Common myeloid progenitor, CD34-positive (primary cell): ENCODE measurements around the gene TRABD2A.
A peak's percentile ranks its signal among the peaks of the same experiment; 100 is the strongest.

Source experiments
- CTCF ChIA-PET: fragments of 350-600 bp; sonication (Branson Sonifier 250); formaldehyde crosslinking; loops from one replicate; lab custom pipeline; 2021; ENCODE audit warnings: antibody characterized with exemption; lab: Charles Lee
- POLR2A ChIA-PET: fragments of 350-600 bp; sonication (Branson Sonifier 250); formaldehyde crosslinking; loops from one replicate; lab custom pipeline; 2021; ENCODE audit warnings: antibody characterized with exemption; lab: Charles Lee
- DNase-seq, 3 donors: peaks; one replicate each; pipeline versions ENCODE4 v3.0.0 to v3.0.0-alpha.2; 2013
- H3K27ac ChIP-seq, 2 experiments: 1 replicate in 1 of 2; 2 replicates in 1 of 2; pipeline ENCODE4 v1.7.0; 2013; ENCODE audit warnings: inconsistent platforms in 2 of 2, low read length in 2 of 2, mild to moderate bottlenecking in 2 of 2, low read depth in 1 of 2, moderate library complexity in 1 of 2; ENCODE audit not compliant: severe bottlenecking in 2 of 2, insufficient read depth in 1 of 2, poor library complexity in 1 of 2
- H3K27me3 ChIP-seq, 5 experiments: replicated peaks in 2 of 5; 1 replicate in 3 of 5; 2 replicates in 2 of 5; pipeline versions ENCODE4 v1.6.1 to v1.7.0; 2013; ENCODE audit warnings: low read length in 4 of 5, mild to moderate bottlenecking in 2 of 5, moderate library complexity in 2 of 5, inconsistent platforms in 1 of 5; ENCODE audit not compliant: insufficient read depth in 5 of 5, control insufficient read depth in 4 of 5
- H3K36me3 ChIP-seq, 4 experiments: 1 replicate in 2 of 4; 2 replicates in 2 of 4; pipeline versions ENCODE4 v1.6.1 to v1.7.0; 2013; ENCODE audit warnings: low read length in 3 of 4, control low read depth in 1 of 4, mild to moderate bottlenecking in 1 of 4; ENCODE audit not compliant: control insufficient read depth in 4 of 4, insufficient read depth in 4 of 4
- H3K4me1 ChIP-seq, 4 experiments: 1 replicate in 3 of 4; 2 replicates in 1 of 4; pipeline versions ENCODE4 v1.6.1 to v1.7.1; 2013; ENCODE audit warnings: low read length in 3 of 4, mild to moderate bottlenecking in 3 of 4, control low read depth in 1 of 4, inconsistent platforms in 1 of 4, moderate library complexity in 1 of 4; ENCODE audit not compliant: control insufficient read depth in 4 of 4, insufficient read depth in 4 of 4; ENCODE audit errors: control extremely low read depth in 1 of 4
- H3K4me3 ChIP-seq, 7 experiments: 1 replicate in 4 of 7; 2 replicates in 3 of 7; pipeline versions ENCODE4 v1.5.1 to v1.7.0; 2013; ENCODE audit warnings: mild to moderate bottlenecking in 7 of 7, low read length in 6 of 7, moderate library complexity in 6 of 7, inconsistent platforms in 2 of 7, low read depth in 2 of 7, control low read depth in 1 of 7; ENCODE audit not compliant: insufficient read depth in 4 of 7, control insufficient read depth in 1 of 7; ENCODE audit errors: extremely low read depth in 1 of 7
- H3K9me3 ChIP-seq, 5 experiments: 1 replicate in 4 of 5; 2 replicates in 1 of 5; pipeline versions ENCODE4 v1.6.1 to v1.7.1; 2013; ENCODE audit warnings: low read length in 4 of 5, mild to moderate bottlenecking in 2 of 5, inconsistent platforms in 1 of 5, low read depth in 1 of 5, moderate library complexity in 1 of 5; ENCODE audit not compliant: control insufficient read depth in 4 of 5, insufficient read depth in 2 of 5; ENCODE audit errors: control extremely low read depth in 1 of 5
- WGBS: methylation state at CpG from one replicate; pipeline ENCODE4 v1.1.5; 2013; ENCODE audit not compliant: insufficient coverage; 5-methylcytosine and 5-hydroxymethylcytosine counted together

TRABD2A gene

GRCh38 chr2:84911135-84911678 is 30.3 kb upstream of the TRABD2A start:
- H3K27ac ChIP-seq, result no peak overlapping the region

GRCh38 chr2:84908948-84909713 is 28.2 kb upstream of the TRABD2A start:
- Histone ChIP-seq H3K27ac (no peak overlapping the region), H3K4me1 (peaks cover 0 to 38% (median 21%) of the 10 kb centered on the region in 4 experiments), H3K9me3 (no peaks in the 10 kb centered on the region), H3K4me3 (no peak overlapping the region), H3K36me3 (peaks cover 0 to 2% (median 0%) of the 10 kb centered on the region in 4 experiments), H3K27me3 (no peaks in the 10 kb centered on the region)
- ChIA-PET CTCF (interaction anchor here (1.3 to 4.7 kb wide), 2 partner anchors 11 to 17 kb away, joined by 3 to 42 read pairs; no protein-coding TSS in a partner anchor), POLR2A (no interaction called here)
- no peak for DNase-seq
- WGBS, result 88% methylated on average over 1 of the region's 2 CpGs

More at GRCh38 chr2:84911135-84911678, 30.3 kb upstream of the TRABD2A start:
- no peaks in the 10 kb centered on the region for H3K27me3 ChIP-seq
- H3K4me3 ChIP-seq, result no peak overlapping the region
- H3K9me3 ChIP-seq, result no peaks in the 10 kb centered on the region
- ChIA-PET POLR2A (no interaction called here), CTCF (interaction anchor here (0.6 to 3.6 kb wide), 3 partner anchors 15 to 26 kb away, joined by 3 to 17 read pairs (median 3); no protein-coding TSS in a partner anchor)
- peaks cover 0 to 28% (median 14%) of the 10 kb centered on the region in 4 experiments for H3K4me1 ChIP-seq
- peaks cover 0 to 2% (median 0%) of the 10 kb centered on the region in 4 experiments for H3K36me3 ChIP-seq
- WGBS, result 100% methylated on average over 4 of the region's 5 CpGs
- no peak for DNase-seq

GRCh38 chr2:84906900-84907714 is 26.2 kb upstream of the TRABD2A start:
- Histone ChIP-seq H3K27me3 (no peaks in the 10 kb centered on the region), H3K27ac (peak overlapping the region in 1 of 2 experiments; percentile 77), H3K4me1 (peaks cover 0 to 44% (median 22%) of the 10 kb centered on the region in 4 experiments), H3K4me3 (peak overlapping the region in 6 of 7 experiments; percentile 75 to 98 (median 88)), H3K36me3 (peaks cover 0 to 2% (median 0%) of the 10 kb centered on the region in 4 experiments), H3K9me3 (no peaks in the 10 kb centered on the region)
- ChIA-PET POLR2A (interaction anchor here (0.6 to 2.3 kb wide), 6 partner anchors 10 to 62 kb away, joined by 3 to 8 read pairs (median 6); no protein-coding TSS in a partner anchor), CTCF (interaction anchor here (1.0 to 4.7 kb wide), 9 partner anchors 9 to 107 kb away, joined by 3 to 42 read pairs (median 4); no protein-coding TSS in a partner anchor)
- WGBS, result 5% methylated on average over 9 of the region's 15 CpGs
- DNase-seq, result peak; percentile 76 to 93 (median 90)

GRCh38 chr2:84906108-84906899 is 25.4 kb upstream of the TRABD2A start:
- 0% methylated on average over 25 of the region's 38 CpGs for WGBS
- H3K36me3 ChIP-seq, result peaks cover 0 to 2% (median 0%) of the 10 kb centered on the region in 4 experiments
- peak overlapping the region; percentile 75 to 98 (median 85) for H3K4me3 ChIP-seq
- peak overlapping the region; percentile 40 to 77 for H3K27ac ChIP-seq
- no peaks in the 10 kb centered on the region for H3K27me3 ChIP-seq
- no peaks in the 10 kb centered on the region for H3K9me3 ChIP-seq
- peaks cover 0 to 42% (median 20%) of the 10 kb centered on the region in 4 experiments for H3K4me1 ChIP-seq
- peak in 1 of 3 donors; percentile 43 for DNase-seq
- POLR2A ChIA-PET, result interaction anchor here (0.6 to 2.3 kb wide), 8 partner anchors 11 to 406 kb away, joined by 3 to 8 read pairs (median 3); no protein-coding TSS in a partner anchor
- CTCF ChIA-PET, result interaction anchor here (0.7 to 4.7 kb wide), 13 partner anchors 8 to 106 kb away, joined by 3 to 42 read pairs (median 4); no protein-coding TSS in a partner anchor

- no peaks in the 10 kb centered on the region for H3K27me3 ChIP-seq
- DNase-seq, result peak; percentile 78 to 91 (median 89)
- H3K4me3 ChIP-seq, result peak within 1 kb of the TSS; percentile 75 to 98 (median 85)
- ChIA-PET POLR2A (interaction anchor here (0.6 to 2.3 kb wide), 10 partner anchors 12 to 405 kb away, joined by 3 to 8 read pairs (median 3); no protein-coding TSS in a partner anchor), CTCF (interaction anchor here (0.7 to 4.7 kb wide), 8 partner anchors 17 to 107 kb away, joined by 3 to 42 read pairs (median 4); no protein-coding TSS in a partner anchor)
- H3K4me1 ChIP-seq, result peaks cover 0 to 51% (median 23%) of the 10 kb centered on the region in 4 experiments
- peaks cover 0 to 2% (median 0%) of the 10 kb centered on the region in 4 experiments for H3K36me3 ChIP-seq
- under 1% methylated on average over 81 of the region's 94 CpGs for WGBS
- peak within 1 kb of the TSS; percentile 40 to 77 for H3K27ac ChIP-seq
- H3K9me3 ChIP-seq, result no peaks in the 10 kb centered on the region
These were observed 24.6 kb upstream of the TRABD2A start, which contains the start of gene TMSB10 for GRCh38 chr2:84905181-84906107. TSS of gene TMSB10 (plus strand) at chr2:84905656.
